Measurements from ENCODE around the gene BCAP31. TPM values are rescaled to one million over a fixed set of nuclear protein-coding genes. Genes with fewer than 3 reads are reported as not detected.

The BCAP31 gene
- total and polyA plus RNA-seq, 2 donors (not counting 1 experiment from before 2014, with no cell fraction given): 59.5 to 117 TPM

DNA sequence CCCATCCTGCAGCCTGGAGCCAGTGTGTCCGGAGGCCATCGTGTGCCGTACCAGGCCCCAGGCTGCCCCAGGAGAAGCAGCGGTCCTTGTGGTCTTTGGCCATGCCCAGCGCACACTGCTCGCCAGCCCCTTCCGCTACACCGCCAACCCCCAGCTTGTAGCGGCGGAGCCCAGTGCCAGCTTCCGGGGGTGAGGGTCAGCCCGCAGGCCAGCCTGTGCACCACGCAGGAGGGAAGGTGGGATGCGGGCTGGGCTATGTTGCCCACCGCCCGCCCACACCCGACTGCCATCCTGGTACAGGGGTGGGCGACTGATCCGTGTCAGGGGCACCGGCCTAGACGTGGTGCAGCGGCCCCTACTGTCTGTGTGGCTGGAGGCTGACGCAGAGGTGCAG lies 49.0 kb upstream of the BCAP31 start:
- Histone ChIP-seq H3K9ac (ENCODE audit: low read length) (no peak overlapping the region), H3K36me3 (replicated peaks in 1 of 2; ENCODE audit: control extremely low read depth in 1 of 2, control insufficient read depth in 1 of 2, extremely low read depth in 1 of 2, insufficient read depth in 2 of 2, low read length in 1 of 2) (no peaks in the 10 kb centered on the region), H3K4me3 (ENCODE audit: control extremely low read depth in 1 of 5, extremely low read depth in 1 of 5, insufficient read depth in 1 of 5, low read depth in 2 of 5, low read length in 4 of 5) (no peak overlapping the region), H3K27ac (ENCODE audit: low read length in 2 of 2) (no peak overlapping the region), H3K4me2 (replicated peaks; ENCODE audit: low read depth, low read length, poor library complexity, severe bottlenecking) (no peak overlapping the region), H3K4me1 (ENCODE audit: control insufficient read depth in 2 of 2, insufficient read depth in 2 of 2, low read length in 2 of 2) (peaks cover 0 to under 1% of the 10 kb centered on the region in 2 donors), H3K9me3 (ENCODE audit: control extremely low read depth in 1 of 3, control insufficient read depth in 2 of 3, insufficient read depth in 1 of 3, low read length in 2 of 3) (no peaks in the 10 kb centered on the region), H3K79me2 (ENCODE audit: control insufficient read depth, insufficient read depth, low read length) (no peaks in the 10 kb centered on the region), H3K27me3 (replicated peaks in 1 of 4; ENCODE audit: control extremely low read depth in 1 of 4, control insufficient read depth in 3 of 4, insufficient read depth in 4 of 4, low read length in 3 of 4) (peaks cover 0 to 2% (median 0%) of the 10 kb centered on the region in 4 experiments), H4K20me1 (ENCODE audit: control insufficient read depth, insufficient read depth, low read length, poor library complexity, severe bottlenecking) (no peaks in the 10 kb centered on the region), H2AFZ (ENCODE audit: insufficient read depth, low read depth, low read length, poor library complexity, severe bottlenecking) (no peak overlapping the region)
- H3K9me3 Mint-ChIP-seq (ENCODE audit: insufficient read depth): no peaks in the 10 kb centered on the region
- no peak overlapping the region for H3K27ac Mint-ChIP-seq
- no peak for DNase-seq
- H3K4me1 Mint-ChIP-seq: no peaks in the 10 kb centered on the region
- WGBS (ENCODE audit: insufficient coverage): 96% methylated on average over 22 of the region's 23 CpGs
- H3K27me3 Mint-ChIP-seq: no peaks in the 10 kb centered on the region
- H3K4me3 Mint-ChIP-seq: no peak overlapping the region
- CTCF ChIA-PET: no interaction called here
- TF ChIP-seq, protein P1, sequence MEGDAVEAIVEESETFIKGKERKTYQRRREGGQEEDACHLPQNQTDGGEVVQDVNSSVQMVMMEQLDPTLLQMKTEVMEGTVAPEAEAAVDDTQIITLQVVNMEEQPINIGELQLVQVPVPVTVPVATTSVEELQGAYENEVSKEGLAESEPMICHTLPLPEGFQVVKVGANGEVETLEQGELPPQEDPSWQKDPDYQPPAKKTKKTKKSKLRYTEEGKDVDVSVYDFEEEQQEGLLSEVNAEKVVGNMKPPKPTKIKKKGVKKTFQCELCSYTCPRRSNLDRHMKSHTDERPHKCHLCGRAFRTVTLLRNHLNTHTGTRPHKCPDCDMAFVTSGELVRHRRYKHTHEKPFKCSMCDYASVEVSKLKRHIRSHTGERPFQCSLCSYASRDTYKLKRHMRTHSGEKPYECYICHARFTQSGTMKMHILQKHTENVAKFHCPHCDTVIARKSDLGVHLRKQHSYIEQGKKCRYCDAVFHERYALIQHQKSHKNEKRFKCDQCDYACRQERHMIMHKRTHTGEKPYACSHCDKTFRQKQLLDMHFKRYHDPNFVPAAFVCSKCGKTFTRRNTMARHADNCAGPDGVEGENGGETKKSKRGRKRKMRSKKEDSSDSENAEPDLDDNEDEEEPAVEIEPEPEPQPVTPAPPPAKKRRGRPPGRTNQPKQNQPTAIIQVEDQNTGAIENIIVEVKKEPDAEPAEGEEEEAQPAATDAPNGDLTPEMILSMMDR (IDR thresholded peaks at IDR 0.05): no peak
- TF ChIP-seq EZH2 (IDR thresholded peaks at IDR 0.05; ENCODE audit: borderline replicate concordance, insufficient read depth, low read depth, low read length, poor library complexity, severe bottlenecking): no peak
- ATAC-seq (ENCODE audit: low read depth): no peak
- intact Hi-C loops (cut with micrococcal nuclease): no loop called here
- POLR2A ChIA-PET: no interaction called here

DNA sequence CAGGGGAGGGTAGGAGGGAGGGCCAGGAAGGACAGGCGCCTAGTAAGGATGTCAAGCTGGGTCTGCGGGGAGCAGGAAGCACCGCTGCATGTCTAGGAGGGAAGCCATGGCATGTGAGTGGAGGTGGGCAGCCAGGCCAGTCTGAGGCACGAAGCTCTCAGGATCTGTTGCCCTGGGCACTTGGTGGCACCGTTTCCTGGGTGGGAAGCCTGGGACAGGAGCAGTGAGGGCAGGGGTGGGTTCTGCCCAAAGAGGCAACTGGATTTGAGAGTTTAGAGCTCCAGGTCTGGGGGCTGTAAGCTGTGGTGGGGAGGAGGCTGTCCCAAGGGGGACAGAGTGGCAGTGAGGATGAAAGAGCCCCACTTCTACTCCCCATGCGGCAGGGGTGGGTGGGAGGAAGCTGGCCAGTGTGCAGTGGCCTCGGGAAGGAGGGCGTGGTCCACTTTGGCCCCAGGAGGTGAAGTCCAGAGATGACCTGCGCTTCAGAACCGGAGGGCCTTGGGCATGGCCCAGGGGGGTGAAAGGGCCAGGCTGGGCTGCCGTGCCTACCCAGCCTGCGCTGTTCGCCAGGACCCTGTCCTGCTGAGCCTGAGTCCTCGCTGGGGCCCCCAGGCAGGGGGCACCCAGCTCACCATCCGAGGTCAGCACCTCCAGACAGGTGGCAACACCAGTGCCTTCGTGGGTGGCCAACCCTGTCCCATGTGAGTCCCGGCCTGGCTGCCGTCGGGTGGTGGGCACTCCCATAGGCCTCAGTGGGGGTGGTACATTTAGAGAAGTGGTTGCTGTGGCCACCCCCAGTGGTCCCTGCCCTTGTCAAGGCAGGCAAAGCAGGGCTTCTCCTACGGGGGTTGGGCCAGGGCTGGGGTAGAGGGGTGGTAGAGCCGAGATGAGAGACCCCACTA lies 48.4 kb upstream of the BCAP31 start:
- TF ChIP-seq EZH2 (IDR thresholded peaks at IDR 0.05; ENCODE audit: borderline replicate concordance, insufficient read depth, low read depth, low read length, poor library complexity, severe bottlenecking): no peak
- TF ChIP-seq, protein P1 (IDR thresholded peaks at IDR 0.05): no peak
- Mint-ChIP-seq H3K27ac (no peak overlapping the region), H3K4me3 (no peak overlapping the region), H3K4me1 (peaks cover 1% of the 10 kb centered on the region), H3K27me3 (no peaks in the 10 kb centered on the region), H3K9me3 (ENCODE audit: insufficient read depth) (no peaks in the 10 kb centered on the region)
- ATAC-seq (ENCODE audit: low read depth): no peak
- Histone ChIP-seq H3K9ac (ENCODE audit: low read length) (no peak overlapping the region), H3K27ac (ENCODE audit: low read length in 2 of 2) (no peak overlapping the region), H3K9me3 (ENCODE audit: control extremely low read depth in 1 of 3, control insufficient read depth in 2 of 3, insufficient read depth in 1 of 3, low read length in 2 of 3) (no peaks in the 10 kb centered on the region), H3K27me3 (replicated peaks in 1 of 4; ENCODE audit: control extremely low read depth in 1 of 4, control insufficient read depth in 3 of 4, insufficient read depth in 4 of 4, low read length in 3 of 4) (peaks cover 0 to 2% (median 0%) of the 10 kb centered on the region in 4 experiments), H3K36me3 (replicated peaks in 1 of 2; ENCODE audit: control extremely low read depth in 1 of 2, control insufficient read depth in 1 of 2, extremely low read depth in 1 of 2, insufficient read depth in 2 of 2, low read length in 1 of 2) (no peaks in the 10 kb centered on the region), H3K79me2 (ENCODE audit: control insufficient read depth, insufficient read depth, low read length) (no peaks in the 10 kb centered on the region), H2AFZ (ENCODE audit: insufficient read depth, low read depth, low read length, poor library complexity, severe bottlenecking) (no peak overlapping the region), H3K4me2 (replicated peaks; ENCODE audit: low read depth, low read length, poor library complexity, severe bottlenecking) (no peak overlapping the region), H3K4me1 (ENCODE audit: control insufficient read depth in 2 of 2, insufficient read depth in 2 of 2, low read length in 2 of 2) (peaks cover 0 to 4% of the 10 kb centered on the region in 2 donors), H3K4me3 (ENCODE audit: control extremely low read depth in 1 of 5, extremely low read depth in 1 of 5, insufficient read depth in 1 of 5, low read depth in 2 of 5, low read length in 4 of 5) (no peak overlapping the region), H4K20me1 (ENCODE audit: control insufficient read depth, insufficient read depth, low read length, poor library complexity, severe bottlenecking) (no peaks in the 10 kb centered on the region)
- ChIA-PET POLR2A (no interaction called here), CTCF (no interaction called here)
- no peak for DNase-seq
- intact Hi-C loops (cut with micrococcal nuclease): no loop called here
- 81% methylated on average over 13 of the region's 21 CpGs for WGBS (ENCODE audit: insufficient coverage)
